GM12878 (cell line): ENCODE data around the gene KNSTRN. TPM values are rescaled to one million over a fixed set of nuclear protein-coding genes. Genes with fewer than 3 reads are reported as not detected.

Experiments
- RB1 ChIP-seq: fragments of 450-650 bp; formaldehyde crosslinking; IDR thresholded peaks from 2 replicates; pipeline ENCODE4 v1.6.1; 2017; ENCODE audit warnings: mild to moderate bottlenecking, borderline replicate concordance
- SRF ChIP-seq, 2 experiments: IDR thresholded peaks; 2 replicates each; pipeline ENCODE4 v1.6.1; 2011; ENCODE audit warnings: low read depth in 2 of 2, low read length in 2 of 2, mild to moderate bottlenecking in 1 of 2, moderate library complexity in 1 of 2
- ZNF592 ChIP-seq: fragments of 450-650 bp; IDR thresholded peaks from 2 replicates; pipeline ENCODE4 v1.6.1; 2017; ENCODE audit warnings: mild to moderate bottlenecking, moderate library complexity
- polyA plus RNA-seq, 11 experiments: library from polyadenylated mRNA; depleted of rRNA in 4 of 11; unstranded in 6 of 11; stranded (reverse) in 5 of 11; fragments of >200 nt; fragmentation: Nextera tagmentation in 4 of 11; fragmentation: Illumina TruSeq in 1 of 11; extraction: Ambion mirVana in 4 of 11; extraction: Trizol in 1 of 11; gene quantifications; 1 replicate in 1 of 11; 2 replicates in 10 of 11; pipeline versions ENCODE4 v1.2.1 to v1.2.3, GENCODE V29; 2011 to 2016; ENCODE audit warnings: inconsistent platforms in 2 of 11, missing spikeins in 2 of 11, low read depth in 1 of 11
- total RNA-seq, 4 experiments: library from RNA; depleted of rRNA in 3 of 4; stranded (reverse); fragments of >200 nt in 3 of 4; fragmentation: Illumina TruSeq in 1 of 4; extraction: Trizol in 1 of 4; gene quantifications; 2 replicates each; pipeline versions ENCODE4 v1.2.1 to v1.2.3, GENCODE V29; 2013 to 2021
- TF ChIP-seq, protein P1 (sequence below): fragments of 150-350 bp; IDR thresholded peaks from 2 replicates; pipeline ENCODE4 v1.6.1; 2016; ENCODE audit warnings: low read depth, low read length
- TF ChIP-seq, protein P2 (sequence below): fragments of 450-650 bp; formaldehyde crosslinking; IDR thresholded peaks from 2 replicates; pipeline ENCODE4 v1.4.0; 2020; ENCODE audit warnings: mild to moderate bottlenecking, moderate library complexity
- TF ChIP-seq, protein P3 (sequence below): fragments of 450-650 bp; IDR thresholded peaks from 2 replicates; pipeline ENCODE4 v1.6.1; 2017; ENCODE audit warnings: mild to moderate bottlenecking, moderate library complexity
- TF ChIP-seq, protein P4 (sequence below): fragments of 450-650 bp; IDR thresholded peaks from 2 replicates; pipeline ENCODE4 v1.6.1; 2017; ENCODE audit warnings: mild to moderate bottlenecking, low read depth, inconsistent platforms; ENCODE audit not compliant: poor library complexity, severe bottlenecking

Gene KNSTRN
- total and polyA plus RNA-seq, 10 of the 15 experiments (the other 5 are each of a cell fraction or from before 2014, with no cell fraction given): 30.3 to 72.1 (median 47.1) TPM

- TF ChIP-seq, protein P1, sequence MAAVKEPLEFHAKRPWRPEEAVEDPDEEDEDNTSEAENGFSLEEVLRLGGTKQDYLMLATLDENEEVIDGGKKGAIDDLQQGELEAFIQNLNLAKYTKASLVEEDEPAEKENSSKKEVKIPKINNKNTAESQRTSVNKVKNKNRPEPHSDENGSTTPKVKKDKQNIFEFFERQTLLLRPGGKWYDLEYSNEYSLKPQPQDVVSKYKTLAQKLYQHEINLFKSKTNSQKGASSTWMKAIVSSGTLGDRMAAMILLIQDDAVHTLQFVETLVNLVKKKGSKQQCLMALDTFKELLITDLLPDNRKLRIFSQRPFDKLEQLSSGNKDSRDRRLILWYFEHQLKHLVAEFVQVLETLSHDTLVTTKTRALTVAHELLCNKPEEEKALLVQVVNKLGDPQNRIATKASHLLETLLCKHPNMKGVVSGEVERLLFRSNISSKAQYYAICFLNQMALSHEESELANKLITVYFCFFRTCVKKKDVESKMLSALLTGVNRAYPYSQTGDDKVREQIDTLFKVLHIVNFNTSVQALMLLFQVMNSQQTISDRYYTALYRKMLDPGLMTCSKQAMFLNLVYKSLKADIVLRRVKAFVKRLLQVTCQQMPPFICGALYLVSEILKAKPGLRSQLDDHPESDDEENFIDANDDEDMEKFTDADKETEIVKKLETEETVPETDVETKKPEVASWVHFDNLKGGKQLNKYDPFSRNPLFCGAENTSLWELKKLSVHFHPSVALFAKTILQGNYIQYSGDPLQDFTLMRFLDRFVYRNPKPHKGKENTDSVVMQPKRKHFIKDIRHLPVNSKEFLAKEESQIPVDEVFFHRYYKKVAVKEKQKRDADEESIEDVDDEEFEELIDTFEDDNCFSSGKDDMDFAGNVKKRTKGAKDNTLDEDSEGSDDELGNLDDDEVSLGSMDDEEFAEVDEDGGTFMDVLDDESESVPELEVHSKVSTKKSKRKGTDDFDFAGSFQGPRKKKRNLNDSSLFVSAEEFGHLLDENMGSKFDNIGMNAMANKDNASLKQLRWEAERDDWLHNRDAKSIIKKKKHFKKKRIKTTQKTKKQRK: no peak
- TF ChIP-seq SRF (IDR thresholded peaks at IDR 0.05; ENCODE audit: low read depth in 2 of 2, low read length in 2 of 2) (no peak), ZNF592 (0 out of 2 replicates have a peak, but pooled peaks have one; percentile 36), RB1 (peak; percentile 82)
- TF ChIP-seq, protein P2, sequence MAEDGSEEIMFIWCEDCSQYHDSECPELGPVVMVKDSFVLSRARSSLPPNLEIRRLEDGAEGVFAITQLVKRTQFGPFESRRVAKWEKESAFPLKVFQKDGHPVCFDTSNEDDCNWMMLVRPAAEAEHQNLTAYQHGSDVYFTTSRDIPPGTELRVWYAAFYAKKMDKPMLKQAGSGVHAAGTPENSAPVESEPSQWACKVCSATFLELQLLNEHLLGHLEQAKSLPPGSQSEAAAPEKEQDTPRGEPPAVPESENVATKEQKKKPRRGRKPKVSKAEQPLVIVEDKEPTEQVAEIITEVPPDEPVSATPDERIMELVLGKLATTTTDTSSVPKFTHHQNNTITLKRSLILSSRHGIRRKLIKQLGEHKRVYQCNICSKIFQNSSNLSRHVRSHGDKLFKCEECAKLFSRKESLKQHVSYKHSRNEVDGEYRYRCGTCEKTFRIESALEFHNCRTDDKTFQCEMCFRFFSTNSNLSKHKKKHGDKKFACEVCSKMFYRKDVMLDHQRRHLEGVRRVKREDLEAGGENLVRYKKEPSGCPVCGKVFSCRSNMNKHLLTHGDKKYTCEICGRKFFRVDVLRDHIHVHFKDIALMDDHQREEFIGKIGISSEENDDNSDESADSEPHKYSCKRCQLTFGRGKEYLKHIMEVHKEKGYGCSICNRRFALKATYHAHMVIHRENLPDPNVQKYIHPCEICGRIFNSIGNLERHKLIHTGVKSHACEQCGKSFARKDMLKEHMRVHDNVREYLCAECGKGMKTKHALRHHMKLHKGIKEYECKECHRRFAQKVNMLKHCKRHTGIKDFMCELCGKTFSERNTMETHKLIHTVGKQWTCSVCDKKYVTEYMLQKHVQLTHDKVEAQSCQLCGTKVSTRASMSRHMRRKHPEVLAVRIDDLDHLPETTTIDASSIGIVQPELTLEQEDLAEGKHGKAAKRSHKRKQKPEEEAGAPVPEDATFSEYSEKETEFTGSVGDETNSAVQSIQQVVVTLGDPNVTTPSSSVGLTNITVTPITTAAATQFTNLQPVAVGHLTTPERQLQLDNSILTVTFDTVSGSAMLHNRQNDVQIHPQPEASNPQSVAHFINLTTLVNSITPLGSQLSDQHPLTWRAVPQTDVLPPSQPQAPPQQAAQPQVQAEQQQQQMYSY (CRISPR knock-in tag): no peak
- TF ChIP-seq, protein P3, sequence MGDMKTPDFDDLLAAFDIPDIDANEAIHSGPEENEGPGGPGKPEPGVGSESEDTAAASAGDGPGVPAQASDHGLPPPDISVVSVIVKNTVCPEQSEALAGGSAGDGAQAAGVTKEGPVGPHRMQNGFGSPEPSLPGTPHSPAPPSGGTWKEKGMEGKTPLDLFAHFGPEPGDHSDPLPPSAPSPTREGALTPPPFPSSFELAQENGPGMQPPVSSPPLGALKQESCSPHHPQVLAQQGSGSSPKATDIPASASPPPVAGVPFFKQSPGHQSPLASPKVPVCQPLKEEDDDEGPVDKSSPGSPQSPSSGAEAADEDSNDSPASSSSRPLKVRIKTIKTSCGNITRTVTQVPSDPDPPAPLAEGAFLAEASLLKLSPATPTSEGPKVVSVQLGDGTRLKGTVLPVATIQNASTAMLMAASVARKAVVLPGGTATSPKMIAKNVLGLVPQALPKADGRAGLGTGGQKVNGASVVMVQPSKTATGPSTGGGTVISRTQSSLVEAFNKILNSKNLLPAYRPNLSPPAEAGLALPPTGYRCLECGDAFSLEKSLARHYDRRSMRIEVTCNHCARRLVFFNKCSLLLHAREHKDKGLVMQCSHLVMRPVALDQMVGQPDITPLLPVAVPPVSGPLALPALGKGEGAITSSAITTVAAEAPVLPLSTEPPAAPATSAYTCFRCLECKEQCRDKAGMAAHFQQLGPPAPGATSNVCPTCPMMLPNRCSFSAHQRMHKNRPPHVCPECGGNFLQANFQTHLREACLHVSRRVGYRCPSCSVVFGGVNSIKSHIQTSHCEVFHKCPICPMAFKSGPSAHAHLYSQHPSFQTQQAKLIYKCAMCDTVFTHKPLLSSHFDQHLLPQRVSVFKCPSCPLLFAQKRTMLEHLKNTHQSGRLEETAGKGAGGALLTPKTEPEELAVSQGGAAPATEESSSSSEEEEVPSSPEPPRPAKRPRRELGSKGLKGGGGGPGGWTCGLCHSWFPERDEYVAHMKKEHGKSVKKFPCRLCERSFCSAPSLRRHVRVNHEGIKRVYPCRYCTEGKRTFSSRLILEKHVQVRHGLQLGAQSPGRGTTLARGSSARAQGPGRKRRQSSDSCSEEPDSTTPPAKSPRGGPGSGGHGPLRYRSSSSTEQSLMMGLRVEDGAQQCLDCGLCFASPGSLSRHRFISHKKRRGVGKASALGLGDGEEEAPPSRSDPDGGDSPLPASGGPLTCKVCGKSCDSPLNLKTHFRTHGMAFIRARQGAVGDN: peak; percentile 64; the same call in 1 of the 2 replicates
- TF ChIP-seq, protein P4, sequence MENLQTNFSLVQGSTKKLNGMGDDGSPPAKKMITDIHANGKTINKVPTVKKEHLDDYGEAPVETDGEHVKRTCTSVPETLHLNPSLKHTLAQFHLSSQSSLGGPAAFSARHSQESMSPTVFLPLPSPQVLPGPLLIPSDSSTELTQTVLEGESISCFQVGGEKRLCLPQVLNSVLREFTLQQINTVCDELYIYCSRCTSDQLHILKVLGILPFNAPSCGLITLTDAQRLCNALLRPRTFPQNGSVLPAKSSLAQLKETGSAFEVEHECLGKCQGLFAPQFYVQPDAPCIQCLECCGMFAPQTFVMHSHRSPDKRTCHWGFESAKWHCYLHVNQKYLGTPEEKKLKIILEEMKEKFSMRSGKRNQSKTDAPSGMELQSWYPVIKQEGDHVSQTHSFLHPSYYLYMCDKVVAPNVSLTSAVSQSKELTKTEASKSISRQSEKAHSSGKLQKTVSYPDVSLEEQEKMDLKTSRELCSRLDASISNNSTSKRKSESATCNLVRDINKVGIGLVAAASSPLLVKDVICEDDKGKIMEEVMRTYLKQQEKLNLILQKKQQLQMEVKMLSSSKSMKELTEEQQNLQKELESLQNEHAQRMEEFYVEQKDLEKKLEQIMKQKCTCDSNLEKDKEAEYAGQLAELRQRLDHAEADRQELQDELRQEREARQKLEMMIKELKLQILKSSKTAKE: no peak
These were observed 14.6 kb upstream of the KNSTRN start (continued) for GRCh38 chr15:40367686-40368611.
